Measurements from ENCODE around the gene CD247.

Gene CD247

DNA sequence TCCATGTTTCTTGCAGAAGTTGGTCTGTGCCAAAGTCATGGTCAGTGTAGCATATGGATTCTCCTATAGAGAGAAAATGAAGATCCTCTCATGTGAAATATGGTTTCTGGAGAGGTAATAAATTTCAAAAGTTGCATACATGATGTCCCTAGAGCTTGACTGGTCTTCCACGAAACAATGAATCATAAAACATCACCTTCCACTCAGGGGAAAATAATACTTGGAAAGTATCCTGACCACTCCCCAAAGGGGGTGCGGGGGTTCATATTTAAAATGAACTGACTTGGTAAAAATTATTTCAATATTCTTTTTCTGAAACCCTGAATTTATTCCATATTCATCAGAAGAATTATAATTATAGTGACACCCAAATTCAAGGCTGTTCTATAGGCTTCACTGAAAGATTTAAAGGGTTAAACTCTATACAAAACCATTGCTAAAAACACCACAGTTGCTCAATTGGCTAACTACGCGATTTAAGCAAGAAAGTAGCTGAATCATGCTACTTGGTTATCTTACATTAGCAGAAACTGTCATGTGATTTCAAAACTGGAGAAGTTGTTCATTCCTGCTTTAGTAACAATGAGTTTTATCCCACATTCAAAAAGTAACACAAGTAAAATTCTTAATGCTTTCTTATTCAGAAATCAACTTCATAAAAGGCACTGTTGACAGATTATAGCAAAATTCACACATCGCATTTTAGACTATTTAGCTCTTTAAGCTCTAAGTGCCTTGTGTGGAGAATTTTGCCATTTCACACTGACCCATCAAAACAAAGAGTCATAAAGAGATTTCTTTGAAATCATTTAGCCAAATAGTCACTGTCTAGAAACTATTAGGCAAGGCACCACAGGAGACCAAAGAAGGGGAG is 30.0 kb upstream of the CD247 start:
- TF ChIP-seq PRDM10 (tag by site-specific recombination; IDR thresholded peaks at IDR 0.05) (no peak), ZNF843 (tag by site-specific recombination; IDR thresholded peaks at IDR 0.05) (no peak), ZNF530 (tag by site-specific recombination; IDR thresholded peaks at IDR 0.05; ENCODE audit: low read depth) (no peak), ZBTB17 (tag by site-specific recombination; IDR thresholded peaks at IDR 0.05) (no peak), SCRT1 (tag by site-specific recombination; IDR thresholded peaks at IDR 0.05; ENCODE audit: borderline replicate concordance) (no peak), ZNF366 (tag by site-specific recombination; conservative IDR thresholded peaks at IDR 0.05) (no peak), ZNF214 (tag by site-specific recombination; IDR thresholded peaks at IDR 0.05; ENCODE audit: borderline replicate concordance) (no peak)
- ChIA-PET CTCF (interaction anchor here (0.9 to 1.7 kb wide), 2 partner anchors 8 to 15 kb away, joined by 3 to 17 read pairs; no protein-coding TSS in a partner anchor), POLR2A (no interaction called here)
- Histone ChIP-seq H3K4me3 (ENCODE audit: low read depth, low read length) (no peak overlapping the region), H3K4me1 (ENCODE audit: control insufficient read depth, insufficient read depth, low read length) (no peaks in the 10 kb centered on the region), H3K27ac (ENCODE audit: extremely low read depth, low read depth, low read length) (no peak overlapping the region), H3K36me3 (ENCODE audit: control insufficient read depth in 2 of 2, insufficient read depth in 1 of 2, low read length in 2 of 2) (peaks cover 4 to 40% of the 10 kb centered on the region in 2 experiments; a peak in 2 of 3 replicates), H3K9me3 (ENCODE audit: control insufficient read depth, insufficient read depth, low read depth, low read length) (no peaks in the 10 kb centered on the region)

DNA sequence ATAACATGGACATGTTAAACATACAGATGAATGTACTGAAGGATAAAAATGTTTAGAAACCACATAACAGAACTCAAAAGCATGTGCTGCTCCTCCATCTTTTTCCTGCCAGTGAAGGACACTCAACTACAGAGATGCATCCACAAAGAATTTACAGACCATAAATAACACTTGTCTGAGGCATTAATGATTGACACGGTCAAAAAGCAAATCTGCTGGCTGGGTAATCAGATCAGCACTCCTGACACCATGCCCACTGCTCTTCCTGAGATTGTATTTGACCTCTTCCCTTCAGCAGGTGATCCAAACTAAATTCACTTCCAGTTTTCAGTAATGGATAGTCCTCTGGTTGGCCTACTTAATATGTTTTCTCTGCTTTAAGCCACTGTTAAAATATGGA is 28.6 kb upstream of the CD247 start:
- CTCF ChIA-PET: interaction anchor here (0.6 kb wide), 2 partner anchors 225 to 244 kb away, joined by 3 to 4 read pairs; no protein-coding TSS in a partner anchor
- TF ChIP-seq ZNF610 (tag by site-specific recombination; IDR thresholded peaks at IDR 0.05; ENCODE audit: borderline replicate concordance) (no peak), ZNF785 (tag by site-specific recombination; IDR thresholded peaks at IDR 0.05) (no peak), BCL11B (tag by site-specific recombination; IDR thresholded peaks at IDR 0.05; ENCODE audit: low read depth) (no peak), ZNF175 (tag by site-specific recombination; IDR thresholded peaks at IDR 0.05) (no peak), RBAK (tag by site-specific recombination; IDR thresholded peaks at IDR 0.05) (no peak), ZNF521 (tag by site-specific recombination; IDR thresholded peaks at IDR 0.05) (no peak), ZNF488 (tag by site-specific recombination; IDR thresholded peaks at IDR 0.05) (no peak), ZBTB7A (tag by site-specific recombination; IDR thresholded peaks at IDR 0.05; ENCODE audit: low read depth) (no peak), ZNF501 (tag by site-specific recombination; IDR thresholded peaks at IDR 0.05) (no peak), TSHZ1 (tag by site-specific recombination; IDR thresholded peaks at IDR 0.05; ENCODE audit: borderline replicate concordance) (no peak), ZNF214 (tag by site-specific recombination; IDR thresholded peaks at IDR 0.05; ENCODE audit: borderline replicate concordance) (no peak)
- TF ChIP-seq, protein P1, sequence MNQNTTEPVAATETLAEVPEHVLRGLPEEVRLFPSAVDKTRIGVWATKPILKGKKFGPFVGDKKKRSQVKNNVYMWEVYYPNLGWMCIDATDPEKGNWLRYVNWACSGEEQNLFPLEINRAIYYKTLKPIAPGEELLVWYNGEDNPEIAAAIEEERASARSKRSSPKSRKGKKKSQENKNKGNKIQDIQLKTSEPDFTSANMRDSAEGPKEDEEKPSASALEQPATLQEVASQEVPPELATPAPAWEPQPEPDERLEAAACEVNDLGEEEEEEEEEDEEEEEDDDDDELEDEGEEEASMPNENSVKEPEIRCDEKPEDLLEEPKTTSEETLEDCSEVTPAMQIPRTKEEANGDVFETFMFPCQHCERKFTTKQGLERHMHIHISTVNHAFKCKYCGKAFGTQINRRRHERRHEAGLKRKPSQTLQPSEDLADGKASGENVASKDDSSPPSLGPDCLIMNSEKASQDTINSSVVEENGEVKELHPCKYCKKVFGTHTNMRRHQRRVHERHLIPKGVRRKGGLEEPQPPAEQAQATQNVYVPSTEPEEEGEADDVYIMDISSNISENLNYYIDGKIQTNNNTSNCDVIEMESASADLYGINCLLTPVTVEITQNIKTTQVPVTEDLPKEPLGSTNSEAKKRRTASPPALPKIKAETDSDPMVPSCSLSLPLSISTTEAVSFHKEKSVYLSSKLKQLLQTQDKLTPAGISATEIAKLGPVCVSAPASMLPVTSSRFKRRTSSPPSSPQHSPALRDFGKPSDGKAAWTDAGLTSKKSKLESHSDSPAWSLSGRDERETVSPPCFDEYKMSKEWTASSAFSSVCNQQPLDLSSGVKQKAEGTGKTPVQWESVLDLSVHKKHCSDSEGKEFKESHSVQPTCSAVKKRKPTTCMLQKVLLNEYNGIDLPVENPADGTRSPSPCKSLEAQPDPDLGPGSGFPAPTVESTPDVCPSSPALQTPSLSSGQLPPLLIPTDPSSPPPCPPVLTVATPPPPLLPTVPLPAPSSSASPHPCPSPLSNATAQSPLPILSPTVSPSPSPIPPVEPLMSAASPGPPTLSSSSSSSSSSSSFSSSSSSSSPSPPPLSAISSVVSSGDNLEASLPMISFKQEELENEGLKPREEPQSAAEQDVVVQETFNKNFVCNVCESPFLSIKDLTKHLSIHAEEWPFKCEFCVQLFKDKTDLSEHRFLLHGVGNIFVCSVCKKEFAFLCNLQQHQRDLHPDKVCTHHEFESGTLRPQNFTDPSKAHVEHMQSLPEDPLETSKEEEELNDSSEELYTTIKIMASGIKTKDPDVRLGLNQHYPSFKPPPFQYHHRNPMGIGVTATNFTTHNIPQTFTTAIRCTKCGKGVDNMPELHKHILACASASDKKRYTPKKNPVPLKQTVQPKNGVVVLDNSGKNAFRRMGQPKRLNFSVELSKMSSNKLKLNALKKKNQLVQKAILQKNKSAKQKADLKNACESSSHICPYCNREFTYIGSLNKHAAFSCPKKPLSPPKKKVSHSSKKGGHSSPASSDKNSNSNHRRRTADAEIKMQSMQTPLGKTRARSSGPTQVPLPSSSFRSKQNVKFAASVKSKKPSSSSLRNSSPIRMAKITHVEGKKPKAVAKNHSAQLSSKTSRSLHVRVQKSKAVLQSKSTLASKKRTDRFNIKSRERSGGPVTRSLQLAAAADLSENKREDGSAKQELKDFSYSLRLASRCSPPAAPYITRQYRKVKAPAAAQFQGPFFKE (tag by site-specific recombination; IDR thresholded peaks at IDR 0.05; ENCODE audit: borderline replicate concordance): no peak
- Histone ChIP-seq H3K27ac (ENCODE audit: extremely low read depth, low read depth, low read length) (no peak overlapping the region), H3K4me1 (ENCODE audit: control insufficient read depth, insufficient read depth, low read length) (no peaks in the 10 kb centered on the region), H3K36me3 (ENCODE audit: control insufficient read depth in 2 of 2, insufficient read depth in 1 of 2, low read length in 2 of 2) (peaks cover 4 to 46% of the 10 kb centered on the region in 2 experiments; a peak in 2 of 3 replicates), H3K9me3 (ENCODE audit: control insufficient read depth, insufficient read depth, low read depth, low read length) (no peaks in the 10 kb centered on the region), H3K4me3 (ENCODE audit: low read depth, low read length) (no peak overlapping the region)
- POLR2A ChIA-PET: no interaction called here
